ENCODE results near the gene COL18A1.
"Not testable (repeated sequence)": the region's sequence is repeated elsewhere in the genome, so short reads cannot be mapped to it uniquely, and the experiment has no call there.

Gene COL18A1

GRCh38 chr21:45494851-45495680, 90.1 kb downstream of the COL18A1 start:
- DNase-seq (ENCODE audit: low spot score) = no peak

GRCh38 chr21:45496151-45496967, 91.4 kb downstream of the COL18A1 start:
- no peak for DNase-seq (ENCODE audit: low spot score)

- no peak for DNase-seq (ENCODE audit: low spot score)
Measured at GRCh38 chr21:45496968-45497845, 92.2 kb downstream of the COL18A1 start.

GRCh38 chr21:45497846-45498645, 93.1 kb downstream of the COL18A1 start:
- DNase-seq (ENCODE audit: low spot score) = no peak

GRCh38 chr21:45498646-45499000, 93.7 kb downstream of the COL18A1 start:
- DNase-seq (ENCODE audit: low spot score) = no peak

GRCh38 chr21:45499201-45499750, 94.3 kb downstream of the COL18A1 start:
- DNase-seq (ENCODE audit: low spot score) = no peak

GRCh38 chr21:45499970-45500577, 95.1 kb downstream of the COL18A1 start:
- no peak for DNase-seq (ENCODE audit: low spot score)

- DNase-seq (ENCODE audit: low spot score) = not testable (repeated sequence)
Measured at GRCh38 chr21:45501081-45502005, 96.4 kb downstream of the COL18A1 start.

GRCh38 chr21:45502006-45502345, 97.0 kb downstream of the COL18A1 start:
- no peak for DNase-seq (ENCODE audit: low spot score)

GRCh38 chr21:45502600-45502999, 97.6 kb downstream of the COL18A1 start:
- no peak for DNase-seq (ENCODE audit: low spot score)

GRCh38 chr21:45503226-45503625, 98.3 kb downstream of the COL18A1 start:
- not testable (repeated sequence) for DNase-seq (ENCODE audit: low spot score)

- no peak for DNase-seq (ENCODE audit: low spot score)
Measured at GRCh38 chr21:45504021-45504515, 99.1 kb downstream of the COL18A1 start.

GRCh38 chr21:45504516-45505415, 99.8 kb downstream of the COL18A1 start:
- no peak for DNase-seq (ENCODE audit: low spot score)

GRCh38 chr21:45505416-45506021, 100.6 kb downstream of the COL18A1 start:
- no peak for DNase-seq (ENCODE audit: low spot score)

- no peak for DNase-seq (ENCODE audit: low spot score)
Measured at GRCh38 chr21:45506241-45506817, 101.4 kb downstream of the COL18A1 start.

GRCh38 chr21:45506836-45507522, 102.0 kb downstream of the COL18A1 start:
- no peak for DNase-seq (ENCODE audit: low spot score)

- no peak for DNase-seq (ENCODE audit: low spot score)
Measured at GRCh38 chr21:45507523-45507875, 102.5 kb downstream of the COL18A1 start.
